GM10847 (cell line): ENCODE measurements around the gene NANP.

Experiments
- POLR2A ChIP-seq: IDR thresholded peaks from 2 replicates; pipeline ENCODE4 v1.6.1; 2011; ENCODE audit not compliant: insufficient read length; ENCODE audit errors: extremely low read depth

Gene NANP

DNA sequence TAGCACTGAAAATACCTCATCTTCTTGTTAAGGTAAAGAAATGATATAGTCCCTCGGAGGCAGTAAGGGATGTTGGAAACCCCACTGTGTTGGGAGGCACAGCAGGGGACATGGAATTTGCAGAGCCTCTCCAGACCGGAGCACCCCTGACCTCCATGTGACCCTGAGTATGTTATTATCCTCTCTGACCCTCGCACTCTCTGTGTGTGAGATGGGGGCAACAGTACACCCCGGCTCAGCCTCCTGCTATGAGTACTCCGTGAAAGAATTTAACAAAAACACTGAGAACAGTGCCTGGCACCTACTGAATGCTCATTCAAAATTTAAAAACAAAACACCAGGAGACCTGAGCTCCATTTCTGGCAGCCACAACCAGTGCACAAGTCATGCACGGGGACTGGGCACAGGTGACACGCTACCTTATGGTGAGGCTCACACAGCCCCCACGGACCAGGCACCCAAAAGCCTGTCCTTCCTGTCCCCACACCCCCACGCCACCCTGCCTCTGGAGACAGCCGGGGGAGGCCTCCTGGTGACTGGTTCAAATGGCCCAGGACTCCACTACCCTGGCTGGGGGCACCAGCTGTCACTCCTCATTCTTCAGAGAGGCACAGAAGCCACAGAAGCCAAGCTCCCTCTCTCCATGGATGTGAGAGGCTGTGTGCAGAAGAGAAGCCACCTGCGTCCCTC lies 44.6 kb downstream of the NANP start:
- no peak for TF ChIP-seq POLR2A

DNA sequence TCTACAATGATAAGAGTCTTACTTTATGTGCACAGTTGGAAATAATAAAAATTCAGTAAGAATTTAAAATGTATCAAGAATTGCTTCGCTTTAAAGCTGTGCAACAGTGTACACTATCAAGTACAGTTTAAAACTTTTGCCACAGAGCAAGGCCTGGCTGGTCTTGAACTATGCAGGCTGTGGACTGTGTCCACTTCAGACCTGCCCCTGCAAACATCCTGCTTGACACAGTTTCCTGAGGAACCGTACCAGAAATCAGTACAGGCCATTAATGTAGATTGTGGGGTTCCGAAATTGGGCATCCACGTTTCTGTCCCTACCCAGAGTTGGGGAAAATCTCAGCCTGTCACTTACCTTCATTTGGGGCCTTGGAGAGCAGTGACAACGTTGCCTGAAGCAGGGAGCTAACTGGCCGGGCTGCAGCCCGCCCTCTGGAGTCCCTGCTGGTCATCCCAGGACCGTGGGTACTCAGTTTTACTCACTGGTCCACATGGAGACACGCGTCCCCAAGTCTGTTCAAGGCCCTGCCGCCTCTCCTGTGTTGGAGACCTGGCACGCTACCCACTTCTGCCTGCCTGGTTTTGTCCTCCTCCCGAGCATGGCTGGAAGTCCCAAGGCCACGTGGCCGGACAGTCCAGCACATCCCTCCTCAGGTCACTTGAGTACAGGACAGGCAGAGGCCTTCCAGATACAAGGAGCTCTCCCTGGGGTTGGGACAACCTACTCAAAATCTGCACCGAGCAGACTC lies 46.9 kb downstream of the NANP start:
- no peak for TF ChIP-seq POLR2A

DNA sequence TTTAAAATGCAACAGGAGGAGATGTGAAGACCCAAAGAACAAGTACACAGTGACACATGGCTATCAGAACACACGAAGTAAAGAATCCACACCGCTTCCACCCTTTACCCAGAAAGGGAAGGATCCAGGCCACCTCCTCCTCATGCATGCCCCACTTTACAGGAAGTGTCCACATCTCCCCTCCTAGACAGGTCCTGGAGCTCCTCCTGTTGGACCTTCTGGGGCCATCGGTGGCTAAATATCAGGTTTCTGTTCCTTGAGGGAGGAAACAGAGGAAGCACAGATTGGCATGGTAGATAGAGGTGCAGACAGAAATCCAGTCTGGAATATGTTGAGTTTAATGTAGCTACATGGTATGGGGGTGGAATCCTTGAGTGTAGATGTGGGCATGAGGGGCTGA lies 49.4 kb downstream of the NANP start:
- no peak for TF ChIP-seq POLR2A

DNA sequence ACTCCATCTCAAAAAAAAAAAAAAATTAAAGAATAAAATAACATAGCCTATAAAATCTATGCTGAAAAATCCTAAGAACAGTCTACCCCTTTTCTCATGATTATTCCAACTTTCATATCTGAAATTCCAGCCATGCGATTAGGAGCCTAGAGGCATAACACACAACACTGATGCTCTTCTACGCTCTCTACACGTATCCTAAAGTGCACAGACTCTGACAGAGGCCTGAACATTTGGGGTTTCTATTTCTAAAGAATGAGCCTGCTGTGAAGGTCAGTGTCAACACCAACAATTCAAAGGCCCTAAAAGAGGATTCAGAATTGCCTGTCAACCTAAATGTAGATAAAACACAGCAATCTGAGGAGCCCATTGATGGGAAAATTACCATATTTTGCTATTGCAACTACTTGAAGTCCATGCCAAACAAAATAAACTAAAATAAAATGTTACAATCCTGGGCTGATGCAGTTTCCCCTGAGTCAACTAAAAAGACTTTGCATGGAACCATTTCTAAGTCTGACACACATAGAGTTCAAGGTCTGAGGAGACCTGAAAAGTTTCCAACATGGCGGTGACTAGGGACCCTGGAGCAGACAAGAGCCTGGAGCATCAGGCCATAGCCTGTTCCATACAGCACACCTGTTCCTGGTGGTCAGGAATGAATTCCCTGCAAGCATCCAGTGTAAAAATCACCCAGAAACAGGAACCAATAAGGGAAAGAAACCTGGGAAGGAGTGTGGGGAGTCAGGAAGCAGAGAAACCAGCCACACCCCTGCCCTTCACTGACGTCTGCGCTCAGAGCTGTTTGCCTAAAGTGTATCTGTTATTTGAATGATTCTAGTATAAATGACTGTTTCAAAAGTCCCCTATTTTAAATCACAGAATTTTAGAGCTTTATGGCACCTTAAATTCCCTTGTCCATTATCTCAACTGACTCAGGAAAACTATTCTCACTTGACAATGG lies 50.2 kb downstream of the NANP start:
- no peak for TF ChIP-seq POLR2A

DNA sequence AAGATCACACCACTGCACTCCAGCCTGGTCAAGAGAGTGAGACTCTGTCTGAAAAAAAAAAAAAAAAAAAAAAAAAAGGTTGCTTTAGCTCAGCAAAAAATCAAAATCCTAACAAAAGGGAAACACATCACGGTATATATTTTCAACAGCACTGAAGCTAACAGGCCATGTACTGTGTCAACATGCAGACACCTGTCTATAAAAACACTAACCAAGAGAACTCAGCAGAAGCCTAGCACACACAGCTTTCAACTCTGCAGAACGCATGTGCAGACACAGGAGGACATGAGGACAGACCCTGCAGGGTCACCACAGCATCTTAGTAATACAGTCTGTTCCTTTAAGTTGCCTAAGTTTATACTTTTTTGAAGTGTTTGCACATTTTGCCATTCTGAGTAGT lies 52.0 kb downstream of the NANP start:
- TF ChIP-seq POLR2A: no peak

DNA sequence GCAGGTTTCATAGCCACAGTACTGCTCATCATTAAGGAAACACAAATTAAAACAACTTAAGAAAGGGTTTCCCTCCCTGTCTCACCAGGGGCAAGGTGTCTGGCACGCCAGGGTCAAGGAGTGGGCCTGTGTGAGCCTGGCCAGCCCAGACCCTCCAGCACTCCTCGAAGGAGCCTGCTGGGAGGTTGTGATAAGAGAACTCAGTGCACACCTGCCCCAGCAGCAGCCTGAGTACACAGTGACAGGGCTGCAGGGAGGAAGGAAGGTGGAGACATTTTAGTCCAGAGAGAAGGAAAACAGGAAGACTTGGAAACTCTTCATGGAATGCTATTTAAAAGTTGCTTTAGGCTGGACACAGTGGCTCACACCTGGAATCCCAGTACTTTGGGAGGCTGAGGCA lies 52.6 kb downstream of the NANP start:
- TF ChIP-seq POLR2A: no peak

DNA sequence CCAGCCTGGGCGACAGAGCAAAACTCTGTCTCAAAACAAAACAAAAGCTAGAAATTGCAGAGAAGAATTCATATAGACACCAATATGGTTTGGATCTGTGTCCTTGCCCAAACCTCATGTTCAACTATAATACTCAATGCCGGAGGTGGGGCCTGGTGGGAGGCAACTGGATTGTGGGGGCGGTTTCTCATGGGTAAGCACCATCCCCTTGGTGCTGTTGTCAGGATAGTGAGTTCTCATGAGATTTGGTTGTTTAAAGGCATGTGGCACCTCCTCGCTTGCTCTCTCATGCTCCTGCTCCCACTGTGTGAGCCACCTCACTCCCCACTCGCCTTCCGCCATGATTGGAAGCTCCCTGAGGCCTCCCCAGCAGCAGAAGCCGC lies 53.7 kb downstream of the NANP start:
- TF ChIP-seq POLR2A: no peak

DNA sequence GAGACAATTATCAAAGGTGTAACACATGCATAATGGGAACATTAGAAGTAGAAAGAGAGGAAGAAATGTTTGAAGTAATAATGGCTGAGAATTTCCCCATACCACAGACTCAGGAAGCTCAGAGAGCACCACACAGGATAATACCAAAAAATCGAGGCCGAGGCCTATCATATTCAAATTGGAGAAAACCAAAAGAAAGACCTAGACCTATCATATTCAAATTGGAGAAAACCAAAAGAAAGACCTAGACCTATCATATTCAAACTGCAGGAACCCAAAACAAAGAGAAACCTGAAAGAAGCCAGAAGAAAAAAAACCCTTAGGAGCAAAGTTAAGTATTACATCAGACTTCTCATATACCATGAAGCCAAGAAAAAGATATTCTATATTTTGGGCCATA lies 56.5 kb downstream of the NANP start:
- no peak for TF ChIP-seq POLR2A

DNA sequence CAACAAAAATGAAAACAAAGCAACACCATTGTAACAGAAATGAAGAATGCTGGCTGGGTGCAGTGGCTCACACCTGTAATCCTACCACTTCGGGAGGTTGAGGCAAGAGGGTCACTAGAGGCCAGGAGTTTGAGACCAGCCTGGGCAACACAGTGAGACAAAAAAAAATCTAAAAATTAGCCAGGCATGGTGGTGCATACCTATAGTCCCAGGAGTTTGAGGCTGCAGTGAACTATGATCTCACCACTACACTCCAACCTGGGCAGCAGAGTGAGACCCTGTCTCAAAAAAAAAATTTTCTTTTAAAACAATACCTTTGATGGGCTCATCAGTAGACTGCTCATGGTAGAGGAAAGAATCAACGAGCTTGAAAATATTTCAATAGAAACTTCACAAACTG lies 57.0 kb downstream of the NANP start:
- TF ChIP-seq POLR2A: no peak

DNA sequence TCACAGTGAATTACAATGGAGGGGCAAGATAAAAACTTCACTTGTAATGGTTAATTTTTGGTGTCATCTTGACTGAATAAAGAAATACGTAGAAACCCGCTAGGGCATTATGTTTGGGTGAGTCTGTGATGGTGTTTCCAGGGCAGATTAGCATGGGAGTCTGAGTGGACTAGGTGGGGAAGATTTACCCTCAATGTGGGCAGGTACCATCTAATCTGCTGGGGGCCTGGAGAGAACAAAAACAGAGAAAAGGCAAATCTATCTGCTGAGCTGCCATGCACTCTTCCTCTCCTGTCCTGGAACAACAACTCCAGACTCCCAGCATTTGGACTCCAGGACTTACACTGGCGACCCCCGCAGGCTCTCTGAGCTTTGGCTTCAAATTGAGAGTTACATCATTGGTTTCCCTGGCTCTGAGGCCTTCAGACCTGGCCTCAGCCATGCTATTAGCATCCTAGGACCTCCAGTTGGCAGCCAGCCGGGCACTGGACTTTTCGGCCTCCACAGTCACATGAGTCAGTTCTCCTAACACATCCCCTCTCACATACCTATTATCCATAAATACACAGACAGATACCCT lies 58.1 kb downstream of the NANP start:
- no peak for TF ChIP-seq POLR2A

DNA sequence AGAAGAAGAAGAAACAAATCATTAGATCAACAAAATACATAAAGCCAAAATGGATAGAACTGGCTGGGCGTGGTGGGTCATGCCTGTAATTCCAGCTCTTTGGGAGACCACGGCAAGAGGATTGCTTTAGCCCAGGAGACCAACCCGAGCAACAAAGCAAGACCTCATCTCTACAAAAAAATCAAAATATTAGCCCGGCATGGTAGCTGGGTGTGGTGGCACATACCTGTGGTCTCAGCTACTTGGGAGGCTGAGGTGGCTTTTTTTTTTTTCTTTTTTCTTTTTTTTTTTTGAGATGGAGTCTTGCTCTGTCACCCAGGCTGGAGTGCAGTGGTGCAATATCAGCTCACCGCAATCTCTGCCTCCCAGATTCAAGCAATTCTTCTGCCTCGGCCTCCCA lies 59.9 kb downstream of the NANP start:
- no peak for TF ChIP-seq POLR2A

DNA sequence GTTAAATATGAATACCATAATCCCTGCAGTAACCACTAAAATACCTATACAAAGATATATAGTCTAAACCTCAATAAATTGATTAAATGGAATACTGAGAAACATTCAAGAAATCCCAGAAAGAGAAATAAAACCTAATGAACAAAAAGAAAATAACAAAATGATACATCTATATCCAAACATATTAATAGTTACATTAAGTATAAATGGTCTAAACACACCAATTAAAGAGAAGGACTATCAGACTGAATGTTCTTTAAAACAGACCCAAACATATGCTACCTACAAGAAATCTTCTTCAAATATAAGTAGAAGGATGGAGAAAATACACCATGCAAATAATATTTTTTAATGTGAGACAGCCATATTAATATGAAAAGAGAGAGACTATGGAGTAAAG lies 60.5 kb downstream of the NANP start:
- no peak for TF ChIP-seq POLR2A
